SK-N-SH (cell line): Measurements from ENCODE around the gene STAG3.

Experiments used
- CTCF ChIP-seq: fragments of 200-600 bp; sonication (generic); IDR thresholded peaks from 2 replicates; pipeline ENCODE4 v1.6.1; 2017; ENCODE audit warnings: antibody characterized with exemption, mild to moderate bottlenecking, moderate library complexity
- EP300 ChIP-seq, 2 experiments: IDR thresholded peaks; 2 replicates each; pipeline versions ENCODE4 v1.4.0 to v1.6.1; 2012; ENCODE audit warnings: borderline replicate concordance in 1 of 2, low read depth in 1 of 2, low read length in 1 of 2
- MAX ChIP-seq: IDR thresholded peaks from 2 replicates; pipeline ENCODE4 v1.4.0; 2012; ENCODE audit warnings: low read depth
- POLR2AphosphoS5 ChIP-seq: IDR thresholded peaks from 2 replicates; pipeline ENCODE4 v1.6.1; 2012; ENCODE audit warnings: low read depth, low read length
- RFX5 ChIP-seq: IDR thresholded peaks from 2 replicates; pipeline ENCODE4 v1.6.1; 2012; ENCODE audit warnings: mild to moderate bottlenecking, improper control_type of control experiment, low read length
- TF ChIP-seq, protein P1 (sequence below): fragments of 150-350 bp; IDR thresholded peaks from 2 replicates; pipeline ENCODE4 v1.6.1; 2017; ENCODE audit warnings: antibody characterized with exemption, low read length, low read depth, borderline replicate concordance

- TF ChIP-seq CTCF (peak; percentile 98), MAX (no peak), POLR2AphosphoS5 (no peak), RFX5 (no peak), EP300 (IDR thresholded peaks at IDR 0.05; ENCODE audit: borderline replicate concordance in 1 of 2, low read depth in 1 of 2, low read length in 1 of 2) (no peak)
- TF ChIP-seq, protein P1, sequence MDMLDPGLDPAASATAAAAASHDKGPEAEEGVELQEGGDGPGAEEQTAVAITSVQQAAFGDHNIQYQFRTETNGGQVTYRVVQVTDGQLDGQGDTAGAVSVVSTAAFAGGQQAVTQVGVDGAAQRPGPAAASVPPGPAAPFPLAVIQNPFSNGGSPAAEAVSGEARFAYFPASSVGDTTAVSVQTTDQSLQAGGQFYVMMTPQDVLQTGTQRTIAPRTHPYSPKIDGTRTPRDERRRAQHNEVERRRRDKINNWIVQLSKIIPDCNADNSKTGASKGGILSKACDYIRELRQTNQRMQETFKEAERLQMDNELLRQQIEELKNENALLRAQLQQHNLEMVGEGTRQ: no peak
These were observed 46.9 kb upstream of the STAG3 start for GRCh38 chr7:100130608-100131453.
